Muscle of arm (tissue), 12 donors: ENCODE results near the gene TM4SF1. TPM values are rescaled to one million over a fixed set of nuclear protein-coding genes. Genes with fewer than 3 reads are reported as not detected.
A peak's percentile ranks its signal among the peaks of the same experiment; 100 is the strongest.
"Not testable (repeated sequence)": the region's sequence is repeated elsewhere in the genome, so short reads cannot be mapped to it uniquely, and the experiment has no call there.

Experiments used
- DNase-seq: peaks from one replicate; pipeline ENCODE4 v3.0.0-alpha.2; 2013
- polyA plus RNA-seq, 12 donors: library from polyadenylated mRNA; unstranded; fragments of 120-200 nt; gene quantifications; one replicate each; pipeline ENCODE4 v1.2.1, GENCODE V29; 2013; ENCODE audit not compliant: insufficient read length in 12 of 12

TM4SF1 gene
- polyA plus RNA-seq, 12 donors: 32.8 to 56.0 (median 41.0) TPM; not detected in 1

- no peak for DNase-seq
These were observed 21.3 kb downstream of the TM4SF1 start for GRCh38 chr3:149356044-149356592.

GRCh38 chr3:149353581-149354184, 23.8 kb downstream of the TM4SF1 start:
- no peak for DNase-seq

GRCh38 chr3:149352556-149352955, 24.9 kb downstream of the TM4SF1 start:
- no peak for DNase-seq

GRCh38 chr3:149343951-149344350, 33.5 kb downstream of the TM4SF1 start:
- no peak for DNase-seq

GRCh38 chr3:149342413-149343380, 34.8 kb downstream of the TM4SF1 start:
- DNase-seq: no peak

GRCh38 chr3:149340310-149340933, 37.0 kb downstream of the TM4SF1 start:
- DNase-seq: no peak

GRCh38 chr3:149339931-149340309, 37.5 kb downstream of the TM4SF1 start:
- peak; percentile 25 for DNase-seq

GRCh38 chr3:149337486-149337885, 40.0 kb downstream of the TM4SF1 start:
- DNase-seq: not testable (repeated sequence)

- DNase-seq: no peak
These were observed 40.5 kb downstream of the TM4SF1 start for GRCh38 chr3:149336925-149337324.

GRCh38 chr3:149333176-149333859, 44.1 kb downstream of the TM4SF1 start, which contains the start of gene TM4SF18:
Gene TM4SF18, minus strand, starts transcription at chr3:149333636. Its CDS starts 254 bp downstream, at chr3:149333382.
- no peak for DNase-seq

GRCh38 chr3:149332771-149333170, 44.7 kb downstream of the TM4SF1 start:
- DNase-seq: no peak

GRCh38 chr3:149332227-149332765, 45.2 kb downstream of the TM4SF1 start:
- DNase-seq: no peak

GRCh38 chr3:149331396-149331795, 46.1 kb downstream of the TM4SF1 start:
- no peak for DNase-seq

GRCh38 chr3:149330609-149331331, 46.7 kb downstream of the TM4SF1 start:
- DNase-seq: no peak

GRCh38 chr3:149327156-149327555, 50.3 kb downstream of the TM4SF1 start:
- no peak for DNase-seq

GRCh38 chr3:149325581-149325980, 51.9 kb downstream of the TM4SF1 start:
- no peak for DNase-seq

- DNase-seq: no peak
These were observed 53.1 kb downstream of the TM4SF1 start for GRCh38 chr3:149324332-149324731.

GRCh38 chr3:149321640-149322039, 55.8 kb downstream of the TM4SF1 start:
- no peak for DNase-seq

- DNase-seq: no peak
These were observed 56.3 kb downstream of the TM4SF1 start for GRCh38 chr3:149321136-149321535.

GRCh38 chr3:149319750-149320149, 57.7 kb downstream of the TM4SF1 start:
- no peak for DNase-seq
